ENCODE results near the gene BATF3.

- TF ChIP-seq EZH2 (IDR thresholded peaks at IDR 0.05; ENCODE audit: insufficient read depth, poor library complexity, severe bottlenecking) (no peak), EZH2phosphoT487 (IDR thresholded peaks at IDR 0.05; ENCODE audit: insufficient read depth, low read depth) (no peak)
These were observed 34.2 kb downstream of the BATF3 start for GRCh38 chr1:212665241-212666115.
